HepG2 (cell line): ENCODE data around the gene FRMD8. TPM values are rescaled to one million over a fixed set of nuclear protein-coding genes. Genes with fewer than 3 reads are reported as not detected.

Source experiments
- IRF2 ChIP-seq: IDR thresholded peaks from 2 replicates; pipeline ENCODE4 v1.6.1; 2018; ENCODE audit warnings: missing genetic modification reagents, missing compliant biosample characterization
- NCOR1 ChIP-seq: fragments of 200-600 bp; sonication (generic); IDR thresholded peaks from 2 replicates; pipeline ENCODE4 v1.7.0; 2017; ENCODE audit warnings: antibody characterized with exemption, low read length, borderline replicate concordance
- ONECUT2 ChIP-seq: sonication (generic); formaldehyde crosslinking; IDR thresholded peaks from 2 replicates; pipeline ENCODE4 v1.4.0; 2020; ENCODE audit warnings: missing genetic modification reagents
- YY1 ChIP-seq: IDR thresholded peaks from 2 replicates; pipeline ENCODE4 v1.6.1; 2011; ENCODE audit warnings: low read length, low read depth, moderate library complexity, mild to moderate bottlenecking; ENCODE audit not compliant: insufficient read depth, insufficient replicate concordance
- ZNF124 ChIP-seq: sonication (generic); formaldehyde crosslinking; IDR thresholded peaks from 2 replicates; pipeline ENCODE4 v1.4.0; 2020; ENCODE audit warnings: missing genetic modification reagents
- ZNF430 ChIP-seq: sonication (generic); formaldehyde crosslinking; IDR thresholded peaks from 2 replicates; pipeline ENCODE4 v1.9.0; 2021; ENCODE audit warnings: mild to moderate bottlenecking, missing genetic modification reagents
- ZNF484 ChIP-seq: sonication (generic); formaldehyde crosslinking; IDR thresholded peaks from 2 replicates; pipeline ENCODE4 v1.5.1; 2020; ENCODE audit warnings: mild to moderate bottlenecking, low read depth, missing genetic modification reagents, borderline replicate concordance
- ZNF549 ChIP-seq: sonication (generic); formaldehyde crosslinking; IDR thresholded peaks from 2 replicates; pipeline ENCODE4 v1.5.0; 2020; ENCODE audit warnings: missing genetic modification reagents
- ZNF816 ChIP-seq: sonication (generic); formaldehyde crosslinking; IDR thresholded peaks from 2 replicates; pipeline ENCODE4 v1.8.0; 2022; ENCODE audit warnings: missing genetic modification reagents, mild to moderate bottlenecking, borderline replicate concordance
- polyA plus RNA-seq, 8 experiments: library from polyadenylated mRNA; depleted of rRNA in 3 of 8; stranded (reverse) in 7 of 8; unstranded in 1 of 8; fragments of >200 nt; fragmentation: Illumina TruSeq in 4 of 8; extraction: Trizol in 4 of 8; gene quantifications; 2 replicates each; pipeline versions ENCODE4 v1.2.1 to v1.2.3, GENCODE V29; 2011 to 2016; ENCODE audit warnings: low read depth in 4 of 8, missing spikeins in 1 of 8, mixed read lengths in 1 of 8; ENCODE audit not compliant: insufficient read depth in 1 of 8
- total RNA-seq, 5 experiments: library from RNA; depleted of rRNA; stranded (reverse); fragments of >200 nt; fragmentation: Illumina TruSeq; extraction: Trizol; gene quantifications; 2 replicates each; pipeline ENCODE4 v1.2.3, GENCODE V29; 2016; ENCODE audit warnings: low read depth in 1 of 5
- TF ChIP-seq, protein P1 (sequence below): sonication (generic); formaldehyde crosslinking; IDR thresholded peaks from 2 replicates; pipeline ENCODE4 v1.4.0; 2020; ENCODE audit warnings: missing genetic modification reagents
- TF ChIP-seq, protein P2 (sequence below): sonication (generic); formaldehyde crosslinking; IDR thresholded peaks from 2 replicates; pipeline ENCODE4 v1.4.0; 2020; ENCODE audit warnings: missing genetic modification reagents
- TF ChIP-seq, protein P3 (sequence below): sonication (generic); formaldehyde crosslinking; IDR thresholded peaks from 2 replicates; pipeline ENCODE4 v1.4.0; 2020; ENCODE audit warnings: missing genetic modification reagents
- TF ChIP-seq, protein P4 (sequence below): sonication (generic); formaldehyde crosslinking; IDR thresholded peaks from 2 replicates; pipeline ENCODE4 v1.9.0; 2021; ENCODE audit warnings: missing genetic modification reagents, borderline replicate concordance
- TF ChIP-seq, protein P5 (sequence below): sonication (generic); formaldehyde crosslinking; IDR thresholded peaks from 2 replicates; pipeline ENCODE4 v1.5.0; 2020; ENCODE audit warnings: mild to moderate bottlenecking, missing genetic modification reagents
- TF ChIP-seq, protein P6 (sequence below): sonication (generic); formaldehyde crosslinking; IDR thresholded peaks from 2 replicates; pipeline ENCODE4 v1.4.0; 2020; ENCODE audit warnings: missing genetic modification reagents

The FRMD8 gene
- total and polyA plus RNA-seq, 2 of the 13 experiments (the other 11 are each of a cell fraction or from before 2014, with no cell fraction given) = 5.8 to 20.6 TPM

DNA sequence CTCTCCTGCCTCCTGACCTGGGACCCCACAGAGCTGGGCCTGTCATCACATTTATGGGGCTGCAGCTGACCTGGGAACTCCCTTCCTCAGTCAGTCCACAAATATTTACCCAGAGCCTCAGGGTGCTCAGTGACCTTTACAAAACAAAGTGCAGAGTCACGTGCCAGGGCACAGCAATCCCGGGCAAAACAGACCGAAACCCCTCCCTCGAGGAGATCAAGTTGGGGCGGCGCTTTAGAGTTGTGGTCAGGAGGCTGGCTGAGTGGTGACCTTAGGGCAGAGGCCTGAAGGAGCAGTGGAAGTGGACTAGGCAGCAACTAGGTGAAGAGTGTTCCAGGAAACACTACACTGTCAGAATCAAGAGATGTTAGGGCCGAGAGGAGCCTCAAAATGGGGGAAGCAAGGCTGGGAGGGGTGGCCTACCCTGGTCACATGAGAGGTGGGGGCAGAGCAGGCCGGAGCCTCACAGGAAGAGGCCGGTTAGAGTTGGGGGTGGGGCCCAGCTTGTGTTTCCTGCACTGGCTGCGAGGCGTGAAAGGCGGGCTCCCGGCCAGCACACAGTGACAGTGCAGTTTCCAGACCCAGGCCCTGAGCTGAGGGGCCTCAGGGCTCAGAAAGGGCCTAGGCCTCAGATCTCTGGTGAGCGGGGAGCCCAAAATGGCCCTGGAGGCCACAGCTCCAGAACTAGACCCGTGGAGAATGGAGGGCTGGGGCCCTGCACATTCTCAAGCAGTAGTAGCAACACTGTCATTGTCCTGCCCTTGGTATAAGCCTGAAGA is 32.4 kb downstream of the FRMD8 start (continued):
- TF ChIP-seq, protein P1, sequence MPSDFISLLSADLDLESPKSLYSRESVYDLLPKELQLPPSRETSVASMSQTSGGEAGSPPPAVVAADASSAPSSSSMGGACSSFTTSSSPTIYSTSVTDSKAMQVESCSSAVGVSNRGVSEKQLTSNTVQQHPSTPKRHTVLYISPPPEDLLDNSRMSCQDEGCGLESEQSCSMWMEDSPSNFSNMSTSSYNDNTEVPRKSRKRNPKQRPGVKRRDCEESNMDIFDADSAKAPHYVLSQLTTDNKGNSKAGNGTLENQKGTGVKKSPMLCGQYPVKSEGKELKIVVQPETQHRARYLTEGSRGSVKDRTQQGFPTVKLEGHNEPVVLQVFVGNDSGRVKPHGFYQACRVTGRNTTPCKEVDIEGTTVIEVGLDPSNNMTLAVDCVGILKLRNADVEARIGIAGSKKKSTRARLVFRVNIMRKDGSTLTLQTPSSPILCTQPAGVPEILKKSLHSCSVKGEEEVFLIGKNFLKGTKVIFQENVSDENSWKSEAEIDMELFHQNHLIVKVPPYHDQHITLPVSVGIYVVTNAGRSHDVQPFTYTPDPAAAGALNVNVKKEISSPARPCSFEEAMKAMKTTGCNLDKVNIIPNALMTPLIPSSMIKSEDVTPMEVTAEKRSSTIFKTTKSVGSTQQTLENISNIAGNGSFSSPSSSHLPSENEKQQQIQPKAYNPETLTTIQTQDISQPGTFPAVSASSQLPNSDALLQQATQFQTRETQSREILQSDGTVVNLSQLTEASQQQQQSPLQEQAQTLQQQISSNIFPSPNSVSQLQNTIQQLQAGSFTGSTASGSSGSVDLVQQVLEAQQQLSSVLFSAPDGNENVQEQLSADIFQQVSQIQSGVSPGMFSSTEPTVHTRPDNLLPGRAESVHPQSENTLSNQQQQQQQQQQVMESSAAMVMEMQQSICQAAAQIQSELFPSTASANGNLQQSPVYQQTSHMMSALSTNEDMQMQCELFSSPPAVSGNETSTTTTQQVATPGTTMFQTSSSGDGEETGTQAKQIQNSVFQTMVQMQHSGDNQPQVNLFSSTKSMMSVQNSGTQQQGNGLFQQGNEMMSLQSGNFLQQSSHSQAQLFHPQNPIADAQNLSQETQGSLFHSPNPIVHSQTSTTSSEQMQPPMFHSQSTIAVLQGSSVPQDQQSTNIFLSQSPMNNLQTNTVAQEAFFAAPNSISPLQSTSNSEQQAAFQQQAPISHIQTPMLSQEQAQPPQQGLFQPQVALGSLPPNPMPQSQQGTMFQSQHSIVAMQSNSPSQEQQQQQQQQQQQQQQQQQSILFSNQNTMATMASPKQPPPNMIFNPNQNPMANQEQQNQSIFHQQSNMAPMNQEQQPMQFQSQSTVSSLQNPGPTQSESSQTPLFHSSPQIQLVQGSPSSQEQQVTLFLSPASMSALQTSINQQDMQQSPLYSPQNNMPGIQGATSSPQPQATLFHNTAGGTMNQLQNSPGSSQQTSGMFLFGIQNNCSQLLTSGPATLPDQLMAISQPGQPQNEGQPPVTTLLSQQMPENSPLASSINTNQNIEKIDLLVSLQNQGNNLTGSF (CRISPR knock-in tag) = peak; percentile 20
- TF ChIP-seq YY1 (peak; percentile 78), IRF2 (CRISPR knock-in tag) (peak; percentile 70), ZNF484 (no peak), ZNF816 (CRISPR knock-in tag) (peak; percentile 13), NCOR1 (peak; percentile 96; the same call in 1 of the 2 replicates), ONECUT2 (CRISPR knock-in tag) (no peak), ZNF124 (no peak; the same call in 1 of the 2 replicates), ZNF549 (CRISPR knock-in tag) (no peak), ZNF430 (peak; percentile 59)
- TF ChIP-seq, protein P2, sequence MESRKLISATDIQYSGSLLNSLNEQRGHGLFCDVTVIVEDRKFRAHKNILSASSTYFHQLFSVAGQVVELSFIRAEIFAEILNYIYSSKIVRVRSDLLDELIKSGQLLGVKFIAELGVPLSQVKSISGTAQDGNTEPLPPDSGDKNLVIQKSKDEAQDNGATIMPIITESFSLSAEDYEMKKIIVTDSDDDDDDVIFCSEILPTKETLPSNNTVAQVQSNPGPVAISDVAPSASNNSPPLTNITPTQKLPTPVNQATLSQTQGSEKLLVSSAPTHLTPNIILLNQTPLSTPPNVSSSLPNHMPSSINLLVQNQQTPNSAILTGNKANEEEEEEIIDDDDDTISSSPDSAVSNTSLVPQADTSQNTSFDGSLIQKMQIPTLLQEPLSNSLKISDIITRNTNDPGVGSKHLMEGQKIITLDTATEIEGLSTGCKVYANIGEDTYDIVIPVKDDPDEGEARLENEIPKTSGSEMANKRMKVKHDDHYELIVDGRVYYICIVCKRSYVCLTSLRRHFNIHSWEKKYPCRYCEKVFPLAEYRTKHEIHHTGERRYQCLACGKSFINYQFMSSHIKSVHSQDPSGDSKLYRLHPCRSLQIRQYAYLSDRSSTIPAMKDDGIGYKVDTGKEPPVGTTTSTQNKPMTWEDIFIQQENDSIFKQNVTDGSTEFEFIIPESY (CRISPR knock-in tag) = no peak
- TF ChIP-seq, protein P3, sequence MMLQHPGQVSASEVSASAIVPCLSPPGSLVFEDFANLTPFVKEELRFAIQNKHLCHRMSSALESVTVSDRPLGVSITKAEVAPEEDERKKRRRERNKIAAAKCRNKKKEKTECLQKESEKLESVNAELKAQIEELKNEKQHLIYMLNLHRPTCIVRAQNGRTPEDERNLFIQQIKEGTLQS (CRISPR knock-in tag) = no peak; the same call in 1 of the 2 replicates
- TF ChIP-seq, protein P4, sequence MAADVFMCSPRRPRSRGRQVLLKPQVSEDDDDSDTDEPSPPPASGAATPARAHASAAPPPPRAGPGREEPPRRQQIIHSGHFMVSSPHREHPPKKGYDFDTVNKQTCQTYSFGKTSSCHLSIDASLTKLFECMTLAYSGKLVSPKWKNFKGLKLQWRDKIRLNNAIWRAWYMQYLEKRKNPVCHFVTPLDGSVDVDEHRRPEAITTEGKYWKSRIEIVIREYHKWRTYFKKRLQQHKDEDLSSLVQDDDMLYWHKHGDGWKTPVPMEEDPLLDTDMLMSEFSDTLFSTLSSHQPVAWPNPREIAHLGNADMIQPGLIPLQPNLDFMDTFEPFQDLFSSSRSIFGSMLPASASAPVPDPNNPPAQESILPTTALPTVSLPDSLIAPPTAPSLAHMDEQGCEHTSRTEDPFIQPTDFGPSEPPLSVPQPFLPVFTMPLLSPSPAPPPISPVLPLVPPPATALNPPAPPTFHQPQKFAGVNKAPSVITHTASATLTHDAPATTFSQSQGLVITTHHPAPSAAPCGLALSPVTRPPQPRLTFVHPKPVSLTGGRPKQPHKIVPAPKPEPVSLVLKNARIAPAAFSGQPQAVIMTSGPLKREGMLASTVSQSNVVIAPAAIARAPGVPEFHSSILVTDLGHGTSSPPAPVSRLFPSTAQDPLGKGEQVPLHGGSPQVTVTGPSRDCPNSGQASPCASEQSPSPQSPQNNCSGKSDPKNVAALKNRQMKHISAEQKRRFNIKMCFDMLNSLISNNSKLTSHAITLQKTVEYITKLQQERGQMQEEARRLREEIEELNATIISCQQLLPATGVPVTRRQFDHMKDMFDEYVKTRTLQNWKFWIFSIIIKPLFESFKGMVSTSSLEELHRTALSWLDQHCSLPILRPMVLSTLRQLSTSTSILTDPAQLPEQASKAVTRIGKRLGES = no peak
- TF ChIP-seq, protein P5, sequence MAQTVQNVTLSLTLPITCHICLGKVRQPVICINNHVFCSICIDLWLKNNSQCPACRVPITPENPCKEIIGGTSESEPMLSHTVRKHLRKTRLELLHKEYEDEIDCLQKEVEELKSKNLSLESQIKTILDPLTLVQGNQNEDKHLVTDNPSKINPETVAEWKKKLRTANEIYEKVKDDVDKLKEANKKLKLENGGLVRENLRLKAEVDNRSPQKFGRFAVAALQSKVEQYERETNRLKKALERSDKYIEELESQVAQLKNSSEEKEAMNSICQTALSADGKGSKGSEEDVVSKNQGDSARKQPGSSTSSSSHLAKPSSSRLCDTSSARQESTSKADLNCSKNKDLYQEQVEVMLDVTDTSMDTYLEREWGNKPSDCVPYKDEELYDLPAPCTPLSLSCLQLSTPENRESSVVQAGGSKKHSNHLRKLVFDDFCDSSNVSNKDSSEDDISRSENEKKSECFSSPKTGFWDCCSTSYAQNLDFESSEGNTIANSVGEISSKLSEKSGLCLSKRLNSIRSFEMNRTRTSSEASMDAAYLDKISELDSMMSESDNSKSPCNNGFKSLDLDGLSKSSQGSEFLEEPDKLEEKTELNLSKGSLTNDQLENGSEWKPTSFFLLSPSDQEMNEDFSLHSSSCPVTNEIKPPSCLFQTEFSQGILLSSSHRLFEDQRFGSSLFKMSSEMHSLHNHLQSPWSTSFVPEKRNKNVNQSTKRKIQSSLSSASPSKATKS (CRISPR knock-in tag) = peak; percentile 96
- TF ChIP-seq, protein P6, sequence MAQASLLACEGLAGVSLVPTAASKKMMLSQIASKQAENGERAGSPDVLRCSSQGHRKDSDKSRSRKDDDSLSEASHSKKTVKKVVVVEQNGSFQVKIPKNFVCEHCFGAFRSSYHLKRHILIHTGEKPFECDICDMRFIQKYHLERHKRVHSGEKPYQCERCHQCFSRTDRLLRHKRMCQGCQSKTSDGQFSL = no peak; the same call in 1 of the 2 replicates
